Astrocyte (in vitro differentiated cells and primary cell): ENCODE data around the gene SLC38A11.

ENCODE experiments used
- CTCF ChIP-seq: IDR thresholded peaks from 2 replicates; pipeline ENCODE4 v1.5.1; 2011; ENCODE audit warnings: low read depth, mild to moderate bottlenecking, inconsistent platforms, low read length, moderate library complexity; ENCODE audit not compliant: insufficient read depth
- EZH2 ChIP-seq: IDR thresholded peaks from 2 replicates; pipeline ENCODE4 v1.6.1; 2012; ENCODE audit warnings: mild to moderate bottlenecking, low read length, inconsistent platforms; ENCODE audit not compliant: insufficient read depth

- TF ChIP-seq CTCF (no peak), EZH2 (no peak)
These were observed 77.4 kb downstream of the SLC38A11 start for GRCh38 chr2:164877927-164878326.
